GM12878 (cell line): ENCODE results near the gene USP12. TPM values are rescaled to one million over a fixed set of nuclear protein-coding genes. Genes with fewer than 3 reads are reported as not detected.

ENCODE experiments used
- ATAC-seq: fragments of 200-7000 bp; cut with Tn5 transposase; 3 replicates; pipeline ENCODE4 v1.9.1; 2020; ENCODE audit warnings: mild to moderate bottlenecking, moderate library complexity
- BruUV-seq: library from RNA; stranded (reverse); fragments of 400-500 nt; replicated peaks from 2 replicates; lab custom pipeline; 2021; lab: Mats Ljungman, UMichigan
- CTCF ChIA-PET: fragments of 300-600 bp; sonication (Branson Sonifier 250); formaldehyde crosslinking; extraction: SDS; loops from one replicate; lab custom pipeline; 2021; ENCODE audit warnings: inconsistent platforms; lab: Yijun Ruan, JAX
- POLR2A ChIA-PET: fragments of 350-600 bp; formaldehyde crosslinking; extraction: SDS; loops from one replicate; lab custom pipeline; 2021; ENCODE audit warnings: inconsistent platforms; lab: Charles Lee
- RAD21 ChIA-PET: fragments of 300-600 bp; sonication (Branson Sonifier 250); formaldehyde crosslinking; loops from one replicate; lab custom pipeline; 2023; ENCODE audit warnings: antibody characterized with exemption; ENCODE audit not compliant: unreplicated experiment; lab: Charles Lee
- SMC1A ChIA-PET: fragments of 300-600 bp; sonication (Branson Sonifier 250); formaldehyde crosslinking; loops from one replicate; lab custom pipeline; 2023; ENCODE audit not compliant: unreplicated experiment, uncharacterized antibody; lab: Charles Lee
- DNase-seq: peaks from one replicate; pipeline ENCODE4 v3.0.0-alpha.2; 2011; ENCODE audit warnings: low read depth, low spot score
- FAIRE-seq: peaks from 3 replicates; lab custom pipeline; 2011; peaks lifted over from hg19 to GRCh38; lab: Jason Lieb, UNC
- H2AFZ ChIP-seq: 2 replicates; pipeline ENCODE4 v1.6.0; 2011; ENCODE audit warnings: low read depth, low read length, control low read depth; ENCODE audit not compliant: control insufficient read depth
- H3K27ac ChIP-seq: 2 replicates; pipeline ENCODE4 v1.5.1; 2011; ENCODE audit warnings: control low read depth; ENCODE audit not compliant: control insufficient read depth, insufficient read depth
- H3K27me3 ChIP-seq, 2 experiments: replicated peaks in 1 of 2; 2 replicates each; pipeline versions ENCODE4 v1.6.0 to v1.6.1; 2011; ENCODE audit warnings: low read length in 1 of 2; ENCODE audit not compliant: control insufficient read depth in 2 of 2, insufficient read depth in 2 of 2
- H3K36me3 ChIP-seq, 2 experiments: 2 replicates each; pipeline ENCODE4 v1.5.1; 2011; ENCODE audit warnings: low read length in 1 of 2; ENCODE audit not compliant: control insufficient read depth in 2 of 2, insufficient read depth in 2 of 2
- H3K4me1 ChIP-seq: 2 replicates; pipeline ENCODE4 v1.6.1; 2011; ENCODE audit warnings: mild to moderate bottlenecking, low read length, moderate library complexity, mixed read lengths; ENCODE audit not compliant: control insufficient read depth, insufficient read depth
- H3K4me2 ChIP-seq: 2 replicates; pipeline ENCODE4 v1.6.0; 2011; ENCODE audit warnings: control low read depth; ENCODE audit not compliant: control insufficient read depth, insufficient read depth
- H3K4me3 ChIP-seq: fragments of 200-600 bp; sonication (generic); 2 replicates; pipeline ENCODE4 v1.5.1; 2016
- H3K79me2 ChIP-seq: 2 replicates; pipeline ENCODE4 v1.6.0; 2011; ENCODE audit warnings: low read length; ENCODE audit not compliant: control insufficient read depth, insufficient read depth
- H3K9ac ChIP-seq: 2 replicates; pipeline ENCODE4 v1.8.0; 2011; ENCODE audit warnings: low read length, control low read depth, mixed read lengths; ENCODE audit not compliant: control insufficient read depth, insufficient read depth
- H3K9me3 ChIP-seq: replicated peaks from 3 replicates; pipeline ENCODE4 v1.5.1; 2011; ENCODE audit warnings: mild to moderate bottlenecking, low read length; ENCODE audit not compliant: control insufficient read depth, insufficient read depth
- H4K20me1 ChIP-seq: 2 replicates; pipeline ENCODE4 v1.6.0; 2011; ENCODE audit not compliant: control insufficient read depth, insufficient read depth
- ASH2L ChIP-seq: fragments of 300-600, 200-600 bp; sonication (generic); IDR thresholded peaks from 2 replicates; pipeline ENCODE4 v1.6.1; 2017; ENCODE audit warnings: low read depth, mild to moderate bottlenecking, borderline replicate concordance
- BCL11A ChIP-seq: IDR thresholded peaks from 2 replicates; pipeline ENCODE4 v1.6.1; 2011; ENCODE audit warnings: low read depth, low read length
- CBX3 ChIP-seq: fragments of 200-600 bp; sonication (generic); IDR thresholded peaks from 2 replicates; pipeline ENCODE4 v1.6.1; 2016; ENCODE audit warnings: low read depth, borderline replicate concordance
- DPF2 ChIP-seq: fragments of 450-650 bp; IDR thresholded peaks from 2 replicates; pipeline ENCODE4 v1.6.1; 2017; ENCODE audit warnings: mild to moderate bottlenecking
- PKNOX1 ChIP-seq: fragments of 450-650 bp; IDR thresholded peaks from 2 replicates; pipeline ENCODE4 v1.6.1; 2016; ENCODE audit warnings: mild to moderate bottlenecking
- SP1 ChIP-seq: IDR thresholded peaks from one replicate; pipeline ENCODE4 v1.6.1; 2011; ENCODE audit warnings: low read depth, low read length
- TARDBP ChIP-seq: IDR thresholded peaks from 2 replicates; pipeline ENCODE4 v1.6.1; 2016; ENCODE audit warnings: borderline replicate concordance
- TCF3 ChIP-seq: IDR thresholded peaks from 2 replicates; pipeline ENCODE4 v1.6.1; 2012; ENCODE audit warnings: low read depth, mild to moderate bottlenecking, low read length, borderline replicate concordance; ENCODE audit not compliant: insufficient read depth
- ZNF207 ChIP-seq: fragments of 450-650 bp; IDR thresholded peaks from 2 replicates; pipeline ENCODE4 v1.6.1; 2014; ENCODE audit warnings: antibody characterized with exemption, mild to moderate bottlenecking, borderline replicate concordance
- WGBS: methylation state at CpG from one replicate; pipeline ENCODE4 v1.1.6; 2016; ENCODE audit warnings: low lambda C conversion rate; ENCODE audit not compliant: insufficient replicate concordance, insufficient coverage; ENCODE audit errors: missing lambda C conversion rate; 5-methylcytosine and 5-hydroxymethylcytosine counted together
- in situ Hi-C: fragments of 300-500 bp; cut with MboI; formaldehyde crosslinking; loops from 9 replicates; pipeline ENCODE4 v1.14.3; 2018; ENCODE audit warnings: mixed read lengths
- intact Hi-C: fragments of 100-400 bp; cut with micrococcal nuclease; formaldehyde crosslinking; loops from one replicate; pipeline ENCODE4 v1.14.2; 2022; ENCODE audit not compliant: unreplicated experiment
- polyA plus RNA-seq, 11 experiments: library from polyadenylated mRNA; depleted of rRNA in 4 of 11; unstranded in 6 of 11; stranded (reverse) in 5 of 11; fragments of >200 nt; fragmentation: Nextera tagmentation in 4 of 11; fragmentation: Illumina TruSeq in 1 of 11; extraction: Ambion mirVana in 4 of 11; extraction: Trizol in 1 of 11; gene quantifications; 1 replicate in 1 of 11; 2 replicates in 10 of 11; pipeline versions ENCODE4 v1.2.1 to v1.2.3, GENCODE V29; 2011 to 2016; ENCODE audit warnings: inconsistent platforms in 2 of 11, missing spikeins in 2 of 11, low read depth in 1 of 11
- total RNA-seq, 4 experiments: library from RNA; depleted of rRNA in 3 of 4; stranded (reverse); fragments of >200 nt in 3 of 4; fragmentation: Illumina TruSeq in 1 of 4; extraction: Trizol in 1 of 4; gene quantifications; 2 replicates each; pipeline versions ENCODE4 v1.2.1 to v1.2.3, GENCODE V29; 2013 to 2021

USP12 gene
- total and polyA plus RNA-seq, 10 of the 15 experiments (the other 5 are each of a cell fraction or from before 2014, with no cell fraction given): 3.5 to 32.2 (median 24.6) TPM

GRCh38 chr13:27016875-27017274 lies 154.7 kb downstream of the USP12 start:
- POLR2A ChIA-PET: no interaction called here
- H3K9me3 ChIP-seq: no peaks in the 10 kb centered on the region
- TF ChIP-seq ASH2L (no peak), SP1 (no peak), TARDBP (no peak), TCF3 (no peak), ZNF207 (no peak), CBX3 (no peak), BCL11A (no peak), PKNOX1 (no peak), DPF2 (no peak)
- WGBS: 60% methylated on average over 4 of the region's 4 CpGs
- H3K4me1 ChIP-seq: no peaks in the 10 kb centered on the region
- no peaks in the 10 kb centered on the region for H4K20me1 ChIP-seq
- no peak overlapping the region for H3K4me3 ChIP-seq
- no peaks in the 10 kb centered on the region for H3K36me3 ChIP-seq
- no peak overlapping the region for H3K9ac ChIP-seq
- H3K4me2 ChIP-seq: no peak overlapping the region
- FAIRE-seq: no peak
- RAD21 ChIA-PET: no interaction called here
- no peak overlapping the region for H3K27ac ChIP-seq
- in situ Hi-C loops: no loop called here
- SMC1A ChIA-PET: no interaction called here
- H3K79me2 ChIP-seq: no peaks in the 10 kb centered on the region
- CTCF ChIA-PET: interaction anchor here (0.9 kb wide), 1 partner anchor 184 kb away, joined by 3 read pairs; no protein-coding TSS in a partner anchor
- H2AFZ ChIP-seq: no peak overlapping the region
- DNase-seq: no peak
- BruUV-seq: no TSS peak
- no peak for ATAC-seq
- H3K27me3 ChIP-seq: 0 out of 4 replicates have a peak, but pooled peaks cover 0 to 1% of the 10 kb centered on the region in 2 experiments
- intact Hi-C loops: no loop called here

Other genes starting within 250 kb of the USP12 start
- gene RPL21, start 79.7 kb upstream of the USP12 start, total RNA-seq (2014; rRNA removed): 1,153 and 1,203 TPM in 2 replicates
- gene RPL21, start 79.7 kb upstream of the USP12 start, total RNA-seq (2014; rRNA removed; fragmentation: Illumina TruSeq; extraction: Trizol): 3,751 and 3,758 TPM in 2 replicates
- 1,747 and 1,749 TPM in 2 replicates for gene RPL21, start 79.7 kb upstream of the USP12 start, total RNA-seq (2021)
- 1,565 and 1,921 TPM in 2 replicates for gene RPL21, start 79.7 kb upstream of the USP12 start, polyA plus RNA-seq (2011; rRNA removed)
- gene RPL21, start 79.7 kb upstream of the USP12 start, polyA plus RNA-seq (2014; fragmentation: Illumina TruSeq; extraction: Trizol): 3,148 and 4,027 TPM in 2 replicates
- 1,000 to 10,000 TPM; 8,593 to 9,760 TPM for gene RPL21, start 79.7 kb upstream of the USP12 start, polyA plus RNA-seq (2014; fragmentation: Nextera tagmentation; extraction: Ambion mirVana)
- gene RPL21, start 79.7 kb upstream of the USP12 start, polyA plus RNA-seq (2014; rRNA removed): 1,319 and 1,648 TPM in 2 replicates
- 100 to 1,000 TPM; 817 to 826 TPM for gene RPL21, start 79.7 kb upstream of the USP12 start, polyA plus RNA-seq (2016; fragmentation: Nextera tagmentation; extraction: Ambion mirVana)
- 0.85 and 1.4 TPM in 2 replicates for gene RASL11A, start 99.0 kb upstream of the USP12 start, total RNA-seq (2014; rRNA removed)
- 0.41 and 0.45 TPM in 2 replicates for gene RASL11A, start 99.0 kb upstream of the USP12 start, total RNA-seq (2014; rRNA removed; fragmentation: Illumina TruSeq; extraction: Trizol)
- 0.29 and 0.41 TPM in 2 replicates for gene RASL11A, start 99.0 kb upstream of the USP12 start, total RNA-seq (2021)
- 0.14 and 0.35 TPM in 2 replicates for gene RASL11A, start 99.0 kb upstream of the USP12 start, polyA plus RNA-seq (2011; rRNA removed)
- 0.27 and 1.3 TPM in 2 replicates for gene RASL11A, start 99.0 kb upstream of the USP12 start, polyA plus RNA-seq (2014; fragmentation: Illumina TruSeq; extraction: Trizol)
- under 1 TPM in 1 of 2 experiments, not detected in 1; 0.04 TPM for gene RASL11A, start 99.0 kb upstream of the USP12 start, polyA plus RNA-seq (2014; fragmentation: Nextera tagmentation; extraction: Ambion mirVana)
- gene RASL11A, start 99.0 kb upstream of the USP12 start, polyA plus RNA-seq (2014; rRNA removed): 0.77 and 0.91 TPM in 2 replicates
- under 1 TPM; 0.10 to 0.39 TPM for gene RASL11A, start 99.0 kb upstream of the USP12 start, polyA plus RNA-seq (2016; fragmentation: Nextera tagmentation; extraction: Ambion mirVana)